Astrocyte of the spinal cord (primary cell): ENCODE data around the gene TCP1.

Experiments used
- DNase-seq: peaks from one replicate; pipeline ENCODE4 v3.0.0; 2011; ENCODE audit warnings: low read depth, low spot score
- H3K4me3 ChIP-seq: 2 replicates; pipeline ENCODE4 v1.5.1; 2011; ENCODE audit warnings: low read depth, mild to moderate bottlenecking, low read length, moderate library complexity
- CTCF ChIP-seq: IDR thresholded peaks from 2 replicates; pipeline ENCODE4 v1.5.1; 2012; ENCODE audit warnings: low read depth, mild to moderate bottlenecking, low read length, inconsistent platforms
- in situ Hi-C: cut with HindIII; loops from 2 replicates; pipeline ENCODE4 v1.10.0; 2017; ENCODE audit warnings: low sequenced_read_pairs

The TCP1 gene

GRCh38 chr6:159789377-159790148, at the start of gene TCP1:
Gene TCP1, minus strand, starts transcription at chr6:159789602. Its CDS starts 134 bp downstream, at chr6:159789468.
- TF ChIP-seq CTCF: no peak
- peak within 1 kb of the TSS; percentile 96 for H3K4me3 ChIP-seq
- in situ Hi-C loops: no loop called here
- DNase-seq: peak; percentile 100

DNA sequence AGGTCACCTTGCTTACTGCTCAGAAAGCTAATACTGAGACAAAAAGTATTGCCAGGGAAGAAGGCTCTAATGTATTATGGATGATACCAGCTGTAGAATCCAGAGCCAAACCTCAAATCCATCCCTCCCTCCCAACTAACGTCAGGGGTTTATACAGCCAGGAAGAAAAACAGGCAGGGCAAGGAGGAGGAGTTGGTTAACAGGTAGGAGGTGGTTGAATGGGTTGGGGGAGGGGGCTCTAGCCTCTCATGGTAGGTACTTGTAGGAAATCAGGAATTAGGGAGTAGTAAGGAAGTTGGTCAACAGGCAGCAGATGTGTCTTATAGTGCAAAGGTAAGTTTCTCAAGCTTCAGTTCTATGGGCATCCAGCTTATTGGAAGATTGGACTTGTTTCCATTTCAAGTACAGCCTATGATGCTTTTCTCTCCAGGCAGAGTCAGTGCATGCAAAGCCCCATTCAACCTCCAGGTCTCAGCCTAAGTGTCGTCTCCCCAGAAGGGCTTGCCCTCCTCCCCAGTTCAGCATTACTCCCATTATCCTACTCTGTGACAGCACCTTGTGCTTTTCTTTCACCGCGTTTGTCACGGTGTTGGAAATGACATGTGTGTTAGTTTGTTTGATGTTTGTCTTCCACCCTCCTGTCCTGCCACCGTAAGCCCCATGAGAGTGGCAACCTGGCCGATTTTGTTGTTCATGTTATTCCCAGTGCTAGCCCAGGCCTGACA, 48.8 kb upstream of the TCP1 start:
- in situ Hi-C loops: no loop called here
- TF ChIP-seq CTCF: no peak
- H3K4me3 ChIP-seq: no peak overlapping the region
- DNase-seq: no peak

DNA sequence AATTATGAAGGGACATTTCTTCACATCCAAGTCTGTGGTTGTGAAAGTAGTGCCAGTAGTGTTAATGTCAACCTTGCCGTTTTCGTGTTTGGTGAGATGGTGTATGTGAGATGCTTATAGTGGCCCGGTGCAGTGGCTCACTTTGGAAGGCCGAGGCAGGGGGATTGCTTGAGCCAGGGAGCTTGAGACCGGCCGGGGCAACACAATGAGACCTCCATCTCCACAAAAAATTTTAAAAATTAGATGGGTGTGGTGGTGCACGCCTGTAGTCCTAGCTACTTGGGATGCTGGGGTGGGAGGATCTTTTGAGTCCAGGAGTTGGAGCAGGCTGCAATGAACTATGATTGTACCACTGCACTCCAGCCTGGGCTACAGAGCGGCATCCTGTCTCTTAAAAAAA, 48.1 kb upstream of the TCP1 start:
- TF ChIP-seq CTCF: no peak
- in situ Hi-C loops: no loop called here
- H3K4me3 ChIP-seq: no peak overlapping the region
- DNase-seq: no peak

DNA sequence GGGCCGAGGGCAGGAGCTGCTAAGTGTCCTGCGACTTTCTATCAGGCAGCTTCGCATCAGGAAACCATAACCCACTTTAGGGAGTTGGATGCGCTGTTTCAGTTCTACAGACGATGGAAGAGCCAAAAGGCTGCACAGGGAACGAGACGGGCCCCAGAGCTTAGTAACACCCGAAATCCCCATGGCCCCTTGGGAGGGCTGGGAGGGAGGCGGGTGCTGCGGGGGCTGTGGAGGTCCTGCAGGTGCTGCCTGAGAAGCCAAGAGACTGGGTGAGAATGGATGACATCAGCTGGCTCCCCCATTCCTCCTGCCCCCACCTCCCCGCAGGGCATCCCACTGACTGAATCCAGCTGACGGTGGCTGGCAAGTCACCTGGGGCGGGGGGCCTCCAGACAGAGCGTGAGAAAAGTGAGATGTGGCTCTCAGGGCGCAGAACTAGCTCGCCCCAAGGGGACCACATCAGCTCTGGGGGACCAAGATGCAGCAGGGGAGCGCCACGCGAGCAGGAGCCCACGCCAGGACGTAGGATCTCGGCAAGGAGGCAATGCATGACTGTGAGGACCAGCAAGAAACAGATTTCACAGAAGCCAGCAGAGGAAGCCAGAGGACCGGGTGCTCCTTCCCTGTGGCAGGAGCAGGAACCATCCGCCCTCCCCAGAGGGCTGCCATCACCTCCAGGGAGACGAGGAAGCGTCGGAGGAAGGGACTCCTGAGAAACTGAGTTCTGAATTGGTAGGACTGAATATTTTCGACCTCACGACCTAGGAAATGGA, 47.5 kb upstream of the TCP1 start:
- no peak for TF ChIP-seq CTCF
- in situ Hi-C loops: no loop called here
- no peak overlapping the region for H3K4me3 ChIP-seq
- DNase-seq: no peak

GRCh38 chr6:159833997-159834603, 44.7 kb upstream of the TCP1 start:
- no peak for TF ChIP-seq CTCF
- DNase-seq: no peak
- H3K4me3 ChIP-seq: no peak overlapping the region
- in situ Hi-C loops: no loop called here

DNA sequence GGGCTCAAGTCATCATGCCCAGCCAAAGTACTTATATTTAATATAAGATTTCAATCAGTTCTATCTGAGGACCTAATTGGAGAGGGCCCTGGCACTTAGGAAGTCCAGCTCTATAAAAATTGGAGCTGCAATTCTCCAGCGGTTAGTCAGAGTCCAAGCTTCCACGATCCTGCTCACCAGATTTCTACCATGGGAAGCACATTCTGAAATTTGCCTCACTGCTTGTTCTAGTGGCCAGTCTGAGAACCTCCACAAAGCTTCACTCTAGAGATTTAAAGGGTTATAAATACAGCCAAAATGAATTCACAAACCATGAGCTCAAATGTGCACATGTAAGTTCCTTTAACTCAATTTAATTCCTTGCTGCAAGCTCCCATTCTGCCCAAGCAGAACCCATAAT, 44.2 kb upstream of the TCP1 start:
- in situ Hi-C loops: no loop called here
- no peak for DNase-seq
- H3K4me3 ChIP-seq: no peak overlapping the region
- no peak for TF ChIP-seq CTCF
